ENCODE results near the gene VWA2.
A peak's percentile ranks its signal among the peaks of the same experiment; 100 is the strongest.

The VWA2 gene

GRCh38 chr10:114291076-114291475 lies 52.0 kb downstream of the VWA2 start:
- no peak for DNase-seq (ENCODE audit: low read depth)
- H3K4me3 ChIP-seq (ENCODE audit: low read depth, low read length), result no peak overlapping the region

GRCh38 chr10:114291516-114291915 lies 52.5 kb downstream of the VWA2 start:
- no peak overlapping the region for H3K4me3 ChIP-seq (ENCODE audit: low read depth, low read length)

GRCh38 chr10:114293075-114293474 lies 54.0 kb downstream of the VWA2 start:
- no peak for DNase-seq (ENCODE audit: low read depth)

More at GRCh38 chr10:114291516-114291915, 52.5 kb downstream of the VWA2 start:
- no peak for DNase-seq (ENCODE audit: low read depth)

GRCh38 chr10:114294549-114294948 lies 55.5 kb downstream of the VWA2 start:
- DNase-seq (ENCODE audit: low read depth), result no peak
- H3K4me3 ChIP-seq (ENCODE audit: low read depth, low read length), result no peak overlapping the region

More at GRCh38 chr10:114293075-114293474, 54.0 kb downstream of the VWA2 start:
- no peak overlapping the region for H3K4me3 ChIP-seq (ENCODE audit: low read depth, low read length)

- DNase-seq (ENCODE audit: low read depth), result no peak
- no peak overlapping the region for H3K4me3 ChIP-seq (ENCODE audit: low read depth, low read length)
Measured at GRCh38 chr10:114295393-114295792, 56.3 kb downstream of the VWA2 start.

- H3K4me3 ChIP-seq (ENCODE audit: low read depth, low read length), result no peak overlapping the region
- DNase-seq (ENCODE audit: low read depth), result no peak
Measured at GRCh38 chr10:114297136-114297705, 58.2 kb downstream of the VWA2 start.

- H3K4me3 ChIP-seq (ENCODE audit: low read depth, low read length), result no peak overlapping the region
- DNase-seq (ENCODE audit: low read depth), result no peak
Measured at GRCh38 chr10:114300036-114300645, 61.1 kb downstream of the VWA2 start.

GRCh38 chr10:114301177-114301576 lies 62.1 kb downstream of the VWA2 start:
- DNase-seq (ENCODE audit: low read depth), result no peak
- H3K4me3 ChIP-seq (ENCODE audit: low read depth, low read length), result no peak overlapping the region

GRCh38 chr10:114301951-114302710 lies 63.1 kb downstream of the VWA2 start:
- no peak overlapping the region for H3K4me3 ChIP-seq (ENCODE audit: low read depth, low read length)
- DNase-seq (ENCODE audit: low read depth), result no peak

- H3K4me3 ChIP-seq (ENCODE audit: low read depth, low read length), result no peak overlapping the region
- DNase-seq (ENCODE audit: low read depth), result no peak
Measured at GRCh38 chr10:114303556-114303955, 64.5 kb downstream of the VWA2 start.

GRCh38 chr10:114304017-114304570 lies 65.0 kb downstream of the VWA2 start:
- peak; percentile 26 for DNase-seq (ENCODE audit: low read depth)
- peak overlapping the region; percentile 11 for H3K4me3 ChIP-seq (ENCODE audit: low read depth, low read length)

- DNase-seq (ENCODE audit: low read depth), result no peak
- H3K4me3 ChIP-seq (ENCODE audit: low read depth, low read length), result peak overlapping the region; percentile 11
Measured at GRCh38 chr10:114304571-114305421, 65.7 kb downstream of the VWA2 start.

GRCh38 chr10:114305521-114305925 lies 66.5 kb downstream of the VWA2 start:
- H3K4me3 ChIP-seq (ENCODE audit: low read depth, low read length), result no peak overlapping the region
- no peak for DNase-seq (ENCODE audit: low read depth)

GRCh38 chr10:114306116-114306973 lies 67.3 kb downstream of the VWA2 start:
- H3K4me3 ChIP-seq (ENCODE audit: low read depth, low read length), result no peak overlapping the region
- DNase-seq (ENCODE audit: low read depth), result peak; percentile 71

- no peak overlapping the region for H3K4me3 ChIP-seq (ENCODE audit: low read depth, low read length)
- no peak for DNase-seq (ENCODE audit: low read depth)
Measured at GRCh38 chr10:114307731-114308130, 68.7 kb downstream of the VWA2 start.

- H3K4me3 ChIP-seq (ENCODE audit: low read depth, low read length), result no peak overlapping the region
- no peak for DNase-seq (ENCODE audit: low read depth)
Measured at GRCh38 chr10:114308531-114309363, 69.7 kb downstream of the VWA2 start.

- no peak overlapping the region for H3K4me3 ChIP-seq (ENCODE audit: low read depth, low read length)
- no peak for DNase-seq (ENCODE audit: low read depth)
Measured at GRCh38 chr10:114309364-114309651, 70.3 kb downstream of the VWA2 start.

GRCh38 chr10:114310346-114310745 lies 71.3 kb downstream of the VWA2 start:
- H3K4me3 ChIP-seq (ENCODE audit: low read depth, low read length), result no peak overlapping the region
- DNase-seq (ENCODE audit: low read depth), result no peak
